HG03103 (cell line): Measurements from ENCODE around the gene GXYLT2.

Experiments used
- ATAC-seq: cut with Tn5 transposase; IDR thresholded peaks from one replicate; pipeline ENCODE4 v1.9.1; 2021; ENCODE audit warnings: low read depth; ENCODE audit not compliant: unreplicated experiment

GXYLT2 gene

GRCh38 chr3:73004316-73004715 lies 116.5 kb downstream of the GXYLT2 start:
- ATAC-seq = no peak

- ATAC-seq = no peak
Measured at GRCh38 chr3:73007992-73008712, 120.3 kb downstream of the GXYLT2 start.

- no peak for ATAC-seq
Measured at GRCh38 chr3:73009008-73009407, 121.2 kb downstream of the GXYLT2 start.

GRCh38 chr3:73009750-73010149 lies 121.9 kb downstream of the GXYLT2 start:
- no peak for ATAC-seq

DNA sequence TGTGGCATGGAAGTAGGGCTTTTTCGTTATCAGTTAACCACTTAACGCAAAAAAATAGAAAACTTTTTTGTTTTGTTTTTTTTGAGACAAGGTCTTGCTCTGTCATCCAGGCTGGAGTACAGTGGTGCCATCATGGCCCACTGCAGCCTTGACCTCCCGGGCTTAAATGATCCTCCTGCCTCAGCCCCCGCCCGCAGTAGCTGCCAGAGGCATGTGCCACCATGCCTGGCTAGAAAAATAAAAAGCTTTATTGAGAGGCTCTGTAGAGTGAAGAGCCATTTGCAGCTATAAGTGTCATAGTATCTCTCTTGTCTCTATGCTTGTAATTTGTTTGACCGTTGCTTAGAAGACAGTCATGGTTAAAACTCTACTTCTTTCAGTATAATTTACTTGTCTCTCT lies 122.3 kb downstream of the GXYLT2 start:
- no peak for ATAC-seq

GRCh38 chr3:73018298-73018697 lies 130.5 kb downstream of the GXYLT2 start:
- ATAC-seq = no peak

- ATAC-seq = no peak
Measured at GRCh38 chr3:73018790-73019441, 131.1 kb downstream of the GXYLT2 start.

GRCh38 chr3:73021301-73021835 lies 133.5 kb downstream of the GXYLT2 start:
- ATAC-seq = no peak

- ATAC-seq = no peak
Measured at GRCh38 chr3:73024836-73025235, 137.0 kb downstream of the GXYLT2 start.

DNA sequence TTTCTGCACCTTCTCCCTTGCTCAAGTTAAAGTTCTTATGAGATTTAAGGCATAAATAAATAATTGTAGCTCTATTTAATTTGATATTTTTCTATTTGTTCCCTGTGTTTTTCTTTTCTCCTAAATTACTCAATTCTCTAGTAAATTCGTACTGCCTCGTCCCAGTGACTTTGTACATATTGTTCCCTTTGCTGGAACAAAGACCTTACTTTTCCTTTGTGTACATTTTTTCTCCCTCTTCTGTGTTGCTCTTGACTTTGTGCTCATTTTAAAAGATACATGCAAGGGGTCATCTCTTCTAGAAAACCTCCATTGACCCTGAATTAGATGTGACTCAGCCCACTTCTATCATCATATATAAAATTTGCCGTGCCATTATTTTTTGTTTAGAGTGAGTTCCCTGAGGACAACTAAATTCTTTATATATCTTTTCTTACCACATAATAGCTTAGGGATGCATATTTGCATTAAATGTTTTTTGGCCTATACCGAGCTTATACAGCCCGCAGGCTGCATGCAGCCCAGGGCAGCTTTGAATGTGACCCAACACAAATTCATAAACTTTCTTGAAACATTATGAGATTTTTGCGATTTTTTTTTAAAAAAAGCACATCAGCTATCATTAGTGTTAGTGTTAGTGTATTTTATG lies 138.4 kb downstream of the GXYLT2 start:
- no peak for ATAC-seq
